Measurements from ENCODE around the gene ATRIP. TPM values are rescaled to one million over a fixed set of nuclear protein-coding genes. Genes with fewer than 3 reads are reported as not detected.
A peak's percentile ranks its signal among the peaks of the same experiment; 100 is the strongest.
"Not testable (repeated sequence)": the region's sequence is repeated elsewhere in the genome, so short reads cannot be mapped to it uniquely, and the experiment has no call there.

Gene ATRIP
- total and polyA plus RNA-seq, 8 donors: 2.3 to 34.4 (median 4.6) TPM

DNA sequence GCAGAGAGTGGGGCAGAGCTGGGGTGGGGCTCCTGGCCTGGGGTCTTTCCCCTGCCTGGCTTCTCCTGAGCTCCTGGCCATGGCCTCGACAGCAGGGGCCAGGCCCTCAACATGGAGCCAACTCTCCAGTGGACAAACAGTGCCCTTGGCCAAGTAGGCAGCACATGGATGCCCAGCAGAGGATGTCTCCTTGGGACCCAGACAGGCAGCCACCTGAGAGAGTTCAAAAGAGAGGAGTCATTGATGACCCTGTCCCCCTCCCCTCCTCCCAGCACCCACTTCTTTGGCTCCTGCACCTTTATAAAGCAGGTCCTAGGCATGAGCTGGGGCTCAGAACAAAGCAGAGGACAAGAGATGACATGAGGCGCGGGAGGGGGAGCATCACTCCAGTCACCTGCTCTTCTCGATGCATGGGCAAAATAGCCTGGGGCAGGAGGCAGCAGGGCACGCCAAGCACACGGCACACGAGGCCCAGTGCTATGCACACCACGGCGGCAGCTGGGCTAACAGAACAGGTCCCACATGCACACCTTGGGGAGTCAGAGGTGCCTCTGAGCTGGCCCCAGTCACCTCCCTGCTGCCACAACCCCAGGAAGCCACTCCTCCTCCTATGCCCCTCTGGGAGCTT lies 30.0 kb downstream of the ATRIP start:
- Histone ChIP-seq H3K4me1 (peaks cover 13 to 19% (median 17%) of the 10 kb centered on the region in 4 donors), H3K9me3 (no peaks in the 10 kb centered on the region), H3K27me3 (no peaks in the 10 kb centered on the region), H3K4me3 (no peak overlapping the region), H3K27ac (no peak overlapping the region), H3K36me3 (peaks cover 0 to 43% (median 28%) of the 10 kb centered on the region in 4 donors)
- DNase-seq: no peak
- WGBS, 5 donors: 78 to 92% (median 84%) methylated on average over 9 of the region's 9 CpGs
- intact Hi-C loops (cut with DNase I; ENCODE audit: low total_unique reads): no loop called here
- TF ChIP-seq, protein P1, sequence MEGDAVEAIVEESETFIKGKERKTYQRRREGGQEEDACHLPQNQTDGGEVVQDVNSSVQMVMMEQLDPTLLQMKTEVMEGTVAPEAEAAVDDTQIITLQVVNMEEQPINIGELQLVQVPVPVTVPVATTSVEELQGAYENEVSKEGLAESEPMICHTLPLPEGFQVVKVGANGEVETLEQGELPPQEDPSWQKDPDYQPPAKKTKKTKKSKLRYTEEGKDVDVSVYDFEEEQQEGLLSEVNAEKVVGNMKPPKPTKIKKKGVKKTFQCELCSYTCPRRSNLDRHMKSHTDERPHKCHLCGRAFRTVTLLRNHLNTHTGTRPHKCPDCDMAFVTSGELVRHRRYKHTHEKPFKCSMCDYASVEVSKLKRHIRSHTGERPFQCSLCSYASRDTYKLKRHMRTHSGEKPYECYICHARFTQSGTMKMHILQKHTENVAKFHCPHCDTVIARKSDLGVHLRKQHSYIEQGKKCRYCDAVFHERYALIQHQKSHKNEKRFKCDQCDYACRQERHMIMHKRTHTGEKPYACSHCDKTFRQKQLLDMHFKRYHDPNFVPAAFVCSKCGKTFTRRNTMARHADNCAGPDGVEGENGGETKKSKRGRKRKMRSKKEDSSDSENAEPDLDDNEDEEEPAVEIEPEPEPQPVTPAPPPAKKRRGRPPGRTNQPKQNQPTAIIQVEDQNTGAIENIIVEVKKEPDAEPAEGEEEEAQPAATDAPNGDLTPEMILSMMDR (IDR thresholded peaks at IDR 0.05): no peak
- TF ChIP-seq EP300 (IDR thresholded peaks at IDR 0.05): no peak

DNA sequence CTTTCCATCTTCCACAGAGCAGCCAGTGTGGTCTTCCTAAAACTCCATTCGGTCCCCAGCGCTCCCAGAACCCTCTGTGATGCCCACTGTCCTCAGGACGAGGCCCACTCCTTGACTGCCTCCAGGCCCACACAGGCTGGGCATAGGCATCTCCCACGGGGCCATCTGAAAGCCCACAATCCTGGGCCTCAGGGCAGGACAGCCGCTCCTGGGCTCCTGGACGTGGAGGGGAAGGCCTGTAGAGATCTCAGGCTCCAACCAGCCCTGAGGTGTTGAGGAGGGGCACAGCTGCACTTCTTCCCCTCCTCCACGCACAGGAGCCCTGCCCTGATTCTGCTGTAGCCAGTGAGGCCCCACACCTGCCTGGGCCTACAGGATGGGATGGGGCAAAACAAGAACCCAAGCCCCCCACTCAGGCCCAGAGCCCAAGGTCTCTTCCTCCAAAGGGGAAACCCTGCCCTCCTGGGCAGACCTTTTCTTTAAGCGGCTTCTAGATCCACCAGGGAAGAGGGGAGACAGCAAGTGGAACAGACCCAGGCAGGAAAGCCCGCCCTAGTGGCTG lies 31.5 kb downstream of the ATRIP start:
- no peak for DNase-seq
- TF ChIP-seq EP300 (IDR thresholded peaks at IDR 0.05): no peak
- peak overlapping the region in 3 of 5 donors; percentile 29 to 60 (median 36) for H3K27ac ChIP-seq
- H3K9me3 ChIP-seq: no peaks in the 10 kb centered on the region
- no peaks in the 10 kb centered on the region for H3K27me3 ChIP-seq
- peaks cover 5 to 8% (median 7%) of the 10 kb centered on the region in 4 donors for H3K4me1 ChIP-seq
- H3K4me3 ChIP-seq: no peak overlapping the region
- peaks cover 0 to 43% (median 28%) of the 10 kb centered on the region in 4 donors for H3K36me3 ChIP-seq
- intact Hi-C loops (cut with DNase I; ENCODE audit: low total_unique reads): no loop called here
- 78 to 89% (median 87%) methylated on average over 9 of the region's 9 CpGs for WGBS, 5 donors

DNA sequence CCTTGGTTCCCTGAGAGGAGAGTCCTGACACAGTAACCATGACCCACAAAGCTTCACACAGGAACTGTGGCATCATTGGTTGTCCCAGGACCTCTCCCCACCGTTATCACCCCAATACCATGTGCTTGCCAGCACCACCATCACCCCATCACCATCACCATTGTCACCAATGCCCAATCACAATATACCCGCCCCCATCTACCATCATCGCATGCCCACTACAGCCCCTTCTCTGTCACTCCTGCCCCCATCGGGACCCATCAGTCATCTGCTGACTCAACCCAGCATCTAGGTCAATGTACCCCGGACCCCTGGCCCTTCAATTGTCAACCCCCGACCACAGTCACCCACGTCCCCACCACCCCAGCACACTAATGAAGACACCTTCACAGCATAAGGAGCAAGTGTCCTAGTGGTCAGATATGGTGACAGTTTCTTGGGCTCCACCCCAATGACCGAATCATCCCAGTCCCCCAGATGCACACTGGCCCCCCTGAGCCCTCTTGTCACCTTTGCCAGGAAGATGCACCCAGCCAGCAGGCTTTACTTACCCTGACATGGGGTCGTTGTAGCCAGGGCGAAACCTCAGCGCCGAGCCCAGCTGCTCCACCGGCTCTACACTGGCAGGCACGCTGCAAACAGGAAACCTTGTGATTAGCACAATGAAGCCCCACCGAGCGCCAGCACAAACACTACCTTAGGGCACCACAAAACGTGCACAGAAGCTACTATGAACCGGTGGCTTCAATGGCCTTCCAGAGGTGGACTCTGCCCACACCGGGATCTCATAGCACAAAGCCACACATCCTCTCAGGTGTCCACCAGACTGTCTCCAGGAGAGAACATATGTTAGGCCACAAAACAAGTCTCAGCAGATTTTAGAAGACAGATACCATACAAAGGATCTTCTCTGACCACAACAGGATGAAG lies 32.4 kb downstream of the ATRIP start:
- Histone ChIP-seq H3K27ac (peak overlapping the region; percentile 12 to 60 (median 36)), H3K27me3 (no peaks in the 10 kb centered on the region), H3K4me3 (peak overlapping the region in 1 of 4 donors; percentile 16), H3K36me3 (peaks cover 0 to 43% (median 28%) of the 10 kb centered on the region in 4 donors), H3K4me1 (no peaks in the 10 kb centered on the region), H3K9me3 (no peaks in the 10 kb centered on the region)
- DNase-seq: peak in 1 of 2 donors; percentile 38
- TF ChIP-seq POLR2A (IDR thresholded peaks at IDR 0.05): no peak
- TF ChIP-seq POLR2AphosphoS5 (IDR thresholded peaks at IDR 0.05): no peak
- intact Hi-C loops (cut with DNase I; ENCODE audit: low total_unique reads): no loop called here
- WGBS, 5 donors: 67 to 83% (median 79%) methylated on average over 12 to 19 of the region's 19 CpGs

DNA sequence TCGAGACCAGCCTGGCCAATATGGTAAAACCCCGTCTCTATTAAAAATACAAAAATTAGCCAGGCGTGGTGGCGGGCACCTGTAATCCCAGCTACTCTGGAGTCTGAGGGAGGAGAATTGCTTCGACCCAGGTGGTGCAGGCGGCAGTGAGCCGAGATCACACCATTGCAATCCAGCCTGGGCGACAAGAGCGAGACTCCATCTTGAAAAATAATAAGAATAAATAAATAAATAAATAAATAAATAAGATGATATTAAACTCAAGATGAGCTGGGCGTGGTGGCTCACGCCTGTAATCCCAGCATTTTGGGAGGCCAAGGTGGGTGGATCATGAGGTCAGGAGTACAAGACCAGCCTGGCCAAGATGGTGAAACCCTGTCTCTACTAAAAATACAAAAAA lies 34.4 kb downstream of the ATRIP start:
- 94 to 97% (median 96%) methylated on average over 11 of the region's 11 CpGs for WGBS, 5 donors
- intact Hi-C loops (cut with DNase I; ENCODE audit: low total_unique reads): not testable (repeated sequence)

DNA sequence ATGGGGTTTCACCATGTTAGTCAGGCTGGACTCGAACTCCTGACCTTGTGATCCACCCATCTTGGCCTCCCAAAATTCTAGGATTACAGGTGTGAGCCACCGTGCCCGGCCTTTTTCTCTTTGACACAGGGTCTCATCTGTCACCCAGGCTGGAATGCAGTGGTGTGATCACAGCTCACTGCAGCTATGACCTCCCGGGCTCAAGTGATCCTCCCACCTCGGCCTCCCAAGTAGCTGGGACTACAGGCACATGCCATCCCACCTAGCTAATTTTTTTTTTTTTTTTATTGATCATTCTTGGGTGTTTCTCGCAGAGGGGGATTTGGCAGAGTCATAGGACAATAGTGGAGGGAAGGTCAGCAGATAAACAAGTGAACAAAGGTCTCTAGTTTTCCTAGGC lies 36.3 kb downstream of the ATRIP start:
- H3K9me3 ChIP-seq; H3K4me1 ChIP-seq; intact Hi-C loops (cut with DNase I; ENCODE audit: low total_unique reads); H3K4me3 ChIP-seq; H3K27ac ChIP-seq; H3K27me3 ChIP-seq; DNase-seq: not testable (repeated sequence)
- peaks cover 0 to 19% (median 14%) of the 10 kb centered on the region in 4 donors for H3K36me3 ChIP-seq
- WGBS, 5 donors: 90 to 99% (median 95%) methylated on average over 6 of the region's 6 CpGs

More for the DNA sequence above, 34.4 kb downstream of the ATRIP start:
- H3K27me3 ChIP-seq, H3K27ac ChIP-seq, H3K4me1 ChIP-seq, DNase-seq, H3K9me3 ChIP-seq, H3K4me3 ChIP-seq: not testable (repeated sequence)
- peaks cover 0 to 35% (median 28%) of the 10 kb centered on the region in 4 donors for H3K36me3 ChIP-seq

DNA sequence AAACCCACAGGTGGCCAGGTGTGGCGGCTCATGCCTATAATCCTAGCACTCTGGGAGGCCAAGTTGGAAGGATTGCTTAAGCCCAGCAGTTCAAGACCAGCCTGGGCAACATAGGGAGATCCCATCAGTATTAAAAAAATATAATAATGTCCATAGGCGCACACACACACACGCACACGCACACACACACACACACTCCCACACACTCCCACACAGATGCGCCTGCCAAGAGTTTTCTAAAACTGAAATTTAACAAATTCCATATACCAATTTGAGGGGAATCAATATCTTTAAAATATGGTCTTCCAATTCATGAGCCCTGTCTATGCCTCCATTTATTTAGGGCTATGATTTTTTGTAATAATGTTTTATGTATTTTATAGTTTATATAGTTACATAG lies 40.4 kb downstream of the ATRIP start:
- Histone ChIP-seq H3K27ac (no peak overlapping the region), H3K36me3 (peaks cover 0 to 6% (median 0%) of the 10 kb centered on the region in 4 donors), H3K4me3 (no peak overlapping the region), H3K9me3 (no peaks in the 10 kb centered on the region), H3K4me1 (no peaks in the 10 kb centered on the region), H3K27me3 (no peaks in the 10 kb centered on the region)
- intact Hi-C loops (cut with DNase I; ENCODE audit: low total_unique reads): no loop called here
- no peak for DNase-seq
- WGBS, 5 donors: 93 to 96% (median 95%) methylated on average over 5 of the region's 5 CpGs
- TF ChIP-seq, protein P1 (IDR thresholded peaks at IDR 0.05): no peak
- no peak for TF ChIP-seq POLR2AphosphoS5 (IDR thresholded peaks at IDR 0.05)
- TF ChIP-seq EP300 (IDR thresholded peaks at IDR 0.05): no peak
- no peak for TF ChIP-seq POLR2A (IDR thresholded peaks at IDR 0.05)

All from stomach (tissue), 9 donors.